Right lobe of liver (tissue), 6 donors: ENCODE measurements around the gene KRT13. TPM values are rescaled to one million over a fixed set of nuclear protein-coding genes. Genes with fewer than 3 reads are reported as not detected.

Source experiments
- ATAC-seq, 4 donors: fragments of 200-7000 bp; cut with Tn5 transposase; one replicate each; pipeline ENCODE4 v1.9.1; 2020; ENCODE audit warnings: mild to moderate bottlenecking in 4 of 4, moderate library complexity in 4 of 4
- DNase-seq, 3 donors: peaks; one replicate each; pipeline ENCODE4 v3.0.0-alpha.2; 2020
- H3K27ac ChIP-seq, 3 donors: fragments of 200-600 bp; one replicate each; pipeline ENCODE4 v1.8.0; 2022
- H3K27me3 ChIP-seq, 2 donors: fragments of 200-600 bp; one replicate each; pipeline ENCODE4 v1.8.0; 2022
- H3K36me3 ChIP-seq, 4 donors: fragments of 200-600 bp; sonication (generic) in 1 of 4; one replicate each; pipeline versions ENCODE4 v1.5.1 to v1.8.0; 2017 to 2022; ENCODE audit warnings: control low read depth in 1 of 4
- H3K4me1 ChIP-seq, 4 donors: fragments of 200-600 bp; sonication (generic) in 1 of 4; one replicate each; pipeline versions ENCODE4 v1.5.1 to v1.8.0; 2017 to 2022; ENCODE audit warnings: control low read depth in 1 of 4
- H3K4me3 ChIP-seq, 3 donors: fragments of 200-600 bp; one replicate each; pipeline ENCODE4 v1.8.0; 2022
- H3K9me3 ChIP-seq, 4 donors: fragments of 200-600 bp; sonication (generic) in 1 of 4; one replicate each; pipeline versions ENCODE4 v1.5.1 to v1.8.0; 2017 to 2022; ENCODE audit warnings: control low read depth in 1 of 4
- POLR2A ChIP-seq: fragments of 450-650 bp; IDR thresholded peaks from one replicate; pipeline ENCODE4 v1.6.1; 2017; ENCODE audit warnings: antibody characterized with exemption, mild to moderate bottlenecking
- WGBS: methylation state at CpG from one replicate; pipeline ENCODE4 v1.1.6; 2018; ENCODE audit warnings: low coverage, low lambda C conversion rate; ENCODE audit not compliant: insufficient coverage; ENCODE audit errors: missing lambda C conversion rate; 5-methylcytosine and 5-hydroxymethylcytosine counted together
- intact Hi-C, 2 donors: fragments of 100-400 bp; cut with DNase I; formaldehyde crosslinking; loops; one replicate each; pipeline versions ENCODE4 v1.11.2 to v1.14.1; 2022
- total RNA-seq, 6 experiments: library from RNA; depleted of rRNA in 2 of 6; stranded (reverse); fragments of >200 nt in 2 of 6; fragmentation: NEBNext Ultra II Directional in 3 of 6; extraction: Animal tissue kit (Norgen Biotek cat#: 25700) in 3 of 6; gene quantifications; one replicate each; pipeline versions ENCODE4 v1.1.0 to v1.2.4, GENCODE V29; 2016 to 2023
- TF ChIP-seq, protein P1 (sequence below), 4 donors: fragments of 200-600 bp in 3 of 4; fragments of 450-650 bp in 1 of 4; IDR thresholded peaks; one replicate each; pipeline versions ENCODE4 v1.5.1 to v1.8.0; 2016 to 2022; ENCODE audit warnings: antibody characterized with exemption in 4 of 4, mild to moderate bottlenecking in 2 of 4
- donor health status: DM: no; HTN: yes; CAD: no.
- donor health status: DM: no; HTN: no; CAD: no.
- donor health status: DM: no; HTN: no; CAD: no.
- donor health status: DM: no; HTN: yes; CAD: no.
- donor health status: DM: no; HTN: yes; CAD: no.

KRT13 gene
- total RNA-seq, 6 experiments from 2014 or later, result 1.6 TPM; not detected in 5

DNA sequence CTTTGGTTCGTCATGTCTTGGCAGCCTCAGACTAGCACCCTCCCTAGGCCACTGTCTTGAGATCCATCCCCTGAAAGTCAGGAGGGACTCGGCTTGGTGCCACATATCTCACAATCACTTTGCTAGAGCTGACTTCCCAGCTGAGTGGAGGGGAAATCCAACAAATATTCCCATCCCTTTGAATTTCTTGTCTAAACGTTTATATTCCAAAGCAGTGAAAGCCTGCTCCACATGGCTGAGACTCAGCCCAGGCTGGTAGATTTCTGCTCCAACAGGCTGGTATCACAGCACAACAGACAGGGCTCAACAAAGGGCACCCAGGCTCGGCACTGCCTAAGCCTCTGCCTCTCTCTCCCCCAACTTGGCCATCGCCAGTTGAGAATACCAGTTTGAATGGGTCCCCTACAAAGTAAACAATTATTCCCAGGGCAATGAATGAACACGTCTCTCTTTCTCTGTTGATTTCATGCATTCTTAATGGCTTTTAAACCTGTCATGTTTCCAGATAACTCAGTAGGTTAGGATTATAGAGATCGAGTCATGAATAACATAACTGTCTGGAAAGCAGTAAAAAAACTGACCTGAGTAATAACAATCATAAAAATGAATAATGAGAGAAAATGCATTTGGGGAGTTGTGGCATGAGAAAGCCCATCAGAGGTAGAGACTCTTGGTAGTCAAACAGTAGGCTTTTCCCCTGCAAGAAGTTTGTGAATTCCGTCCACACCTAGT is 1.0 kb downstream of the KRT13 start:
- no peaks in the 10 kb centered on the region for H3K4me1 ChIP-seq
- DNase-seq (no peak), ATAC-seq (no peak)
- no peaks in the 10 kb centered on the region for H3K36me3 ChIP-seq
- no peak overlapping the region for H3K27ac ChIP-seq
- no peak overlapping the region for H3K4me3 ChIP-seq
- TF ChIP-seq POLR2A, result no peak
- TF ChIP-seq, protein P1, sequence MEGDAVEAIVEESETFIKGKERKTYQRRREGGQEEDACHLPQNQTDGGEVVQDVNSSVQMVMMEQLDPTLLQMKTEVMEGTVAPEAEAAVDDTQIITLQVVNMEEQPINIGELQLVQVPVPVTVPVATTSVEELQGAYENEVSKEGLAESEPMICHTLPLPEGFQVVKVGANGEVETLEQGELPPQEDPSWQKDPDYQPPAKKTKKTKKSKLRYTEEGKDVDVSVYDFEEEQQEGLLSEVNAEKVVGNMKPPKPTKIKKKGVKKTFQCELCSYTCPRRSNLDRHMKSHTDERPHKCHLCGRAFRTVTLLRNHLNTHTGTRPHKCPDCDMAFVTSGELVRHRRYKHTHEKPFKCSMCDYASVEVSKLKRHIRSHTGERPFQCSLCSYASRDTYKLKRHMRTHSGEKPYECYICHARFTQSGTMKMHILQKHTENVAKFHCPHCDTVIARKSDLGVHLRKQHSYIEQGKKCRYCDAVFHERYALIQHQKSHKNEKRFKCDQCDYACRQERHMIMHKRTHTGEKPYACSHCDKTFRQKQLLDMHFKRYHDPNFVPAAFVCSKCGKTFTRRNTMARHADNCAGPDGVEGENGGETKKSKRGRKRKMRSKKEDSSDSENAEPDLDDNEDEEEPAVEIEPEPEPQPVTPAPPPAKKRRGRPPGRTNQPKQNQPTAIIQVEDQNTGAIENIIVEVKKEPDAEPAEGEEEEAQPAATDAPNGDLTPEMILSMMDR (IDR thresholded peaks at IDR 0.05), result no peak
- H3K27me3 ChIP-seq, result no peaks in the 10 kb centered on the region
- 52% methylated on average over 7 of the region's 8 CpGs for WGBS
- intact Hi-C loops, result no loop called here
- no peaks in the 10 kb centered on the region for H3K9me3 ChIP-seq

DNA sequence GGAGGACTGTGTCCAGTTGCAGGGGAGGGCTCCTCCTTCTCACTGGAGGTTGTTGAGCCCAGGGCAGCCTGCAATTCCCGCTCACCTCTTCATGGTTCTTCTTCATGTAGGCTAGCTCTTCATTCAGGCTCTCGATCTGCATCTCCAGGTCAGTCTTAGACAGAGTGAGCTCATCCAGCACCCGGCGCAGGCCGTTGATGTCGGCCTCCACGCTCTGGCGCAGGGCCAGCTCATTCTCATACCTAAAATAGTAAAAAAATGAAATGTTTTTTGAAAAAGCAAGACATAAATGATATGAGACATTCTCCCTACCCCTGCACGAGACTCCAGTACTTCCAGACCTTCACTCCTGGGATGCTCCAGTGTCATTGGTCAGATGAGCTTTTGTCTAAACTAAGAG is 2.2 kb downstream of the KRT13 start:
- Histone ChIP-seq H3K4me3 (no peak overlapping the region), H3K9me3 (no peaks in the 10 kb centered on the region), H3K27ac (no peak overlapping the region), H3K4me1 (no peaks in the 10 kb centered on the region), H3K27me3 (no peaks in the 10 kb centered on the region), H3K36me3 (no peaks in the 10 kb centered on the region)
- intact Hi-C loops, result no loop called here
- DNase-seq, result no peak
- ATAC-seq, result no peak
- WGBS, result 74% methylated on average over 9 of the region's 9 CpGs
- TF ChIP-seq POLR2A, result no peak
- TF ChIP-seq, protein P1 (IDR thresholded peaks at IDR 0.05), result no peak

DNA sequence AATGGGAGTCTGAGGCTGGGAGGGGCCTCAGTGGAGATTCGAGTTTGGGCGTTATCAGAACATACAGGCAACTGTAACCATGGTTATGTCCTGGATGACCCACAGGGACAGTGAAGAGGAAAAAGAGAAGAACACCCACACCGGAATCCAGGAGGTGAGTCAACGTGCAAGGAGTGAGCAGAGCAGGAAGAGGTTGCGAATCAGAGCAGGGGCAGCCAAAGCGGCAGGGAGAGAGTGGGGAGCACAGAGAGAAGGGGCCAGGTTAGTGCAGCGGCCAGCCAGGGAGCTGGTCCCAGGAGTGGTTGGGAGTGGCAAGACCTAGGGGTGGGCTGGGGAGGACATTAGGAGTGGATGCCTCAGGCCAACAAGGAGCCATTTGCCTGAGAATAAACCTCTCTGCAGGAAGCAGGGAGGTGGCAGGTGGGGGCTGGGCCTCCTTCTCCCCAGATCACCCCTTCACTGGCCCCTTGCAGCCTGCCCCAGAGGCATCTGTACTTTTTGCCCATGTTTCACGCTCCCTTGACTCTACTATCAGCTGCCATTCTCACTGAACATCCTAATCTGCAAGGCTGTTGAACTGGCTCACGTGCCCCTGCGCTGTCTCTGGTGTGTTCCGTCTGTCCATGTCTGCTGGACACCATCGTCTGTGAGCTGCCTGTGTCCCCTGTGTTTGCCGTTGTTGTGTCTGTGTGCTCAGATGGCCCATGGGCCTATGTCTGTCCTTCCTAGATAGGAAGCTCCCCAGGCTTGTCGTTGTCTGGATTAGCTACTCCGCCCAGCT is 5.1 kb downstream of the KRT13 start:
- H3K36me3 ChIP-seq, result no peaks in the 10 kb centered on the region
- no peak overlapping the region for H3K27ac ChIP-seq
- TF ChIP-seq, protein P1 (IDR thresholded peaks at IDR 0.05), result no peak
- no peak for TF ChIP-seq POLR2A
- no peaks in the 10 kb centered on the region for H3K27me3 ChIP-seq
- H3K4me1 ChIP-seq, result no peaks in the 10 kb centered on the region
- intact Hi-C loops, result no loop called here
- ATAC-seq (peak in 1 of 4 donors; percentile 11), DNase-seq (no peak)
- WGBS, result 59% methylated on average over 15 of the region's 15 CpGs
- H3K9me3 ChIP-seq, result no peaks in the 10 kb centered on the region
- no peak overlapping the region for H3K4me3 ChIP-seq

DNA sequence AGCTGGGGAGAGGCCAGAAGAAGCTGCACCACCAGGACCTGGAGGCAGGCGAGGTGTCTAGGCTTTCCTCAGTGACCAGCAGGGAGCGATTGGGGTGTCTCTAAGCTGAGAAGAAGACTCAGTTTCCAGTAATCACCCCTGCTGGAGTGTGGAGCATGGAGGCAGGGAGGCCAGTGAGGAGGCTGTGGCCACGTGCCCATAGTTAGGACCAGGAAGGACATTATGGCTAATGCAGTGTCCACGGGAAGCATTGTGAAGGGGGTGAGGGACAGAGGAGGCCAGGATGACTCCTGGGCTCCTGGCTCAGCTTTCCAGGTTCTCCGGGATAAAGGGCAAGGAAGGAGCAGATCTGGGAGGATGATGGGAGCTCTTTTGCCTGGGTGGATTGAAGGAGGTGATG is 5.7 kb downstream of the KRT13 start:
- ATAC-seq (no peak), DNase-seq (no peak)
- no peaks in the 10 kb centered on the region for H3K9me3 ChIP-seq
- TF ChIP-seq, protein P1 (IDR thresholded peaks at IDR 0.05), result no peak
- TF ChIP-seq POLR2A, result no peak
- no peak overlapping the region for H3K4me3 ChIP-seq
- H3K36me3 ChIP-seq, result no peaks in the 10 kb centered on the region
- H3K27me3 ChIP-seq, result no peaks in the 10 kb centered on the region
- 46% methylated on average over 3 of the region's 5 CpGs for WGBS
- H3K4me1 ChIP-seq, result no peaks in the 10 kb centered on the region
- H3K27ac ChIP-seq, result no peak overlapping the region
- intact Hi-C loops, result no loop called here
